Fibroblast of skin of abdomen (primary cell): ENCODE data around the gene HPS6.

Source experiments
- DNase-seq: peaks from one replicate; pipeline ENCODE4 v3.0.0-alpha.2; 2013

Gene HPS6

GRCh38 chr10:102069071-102069470, 3.9 kb downstream of the HPS6 start:
- DNase-seq: no peak

GRCh38 chr10:102072673-102073527, 7.8 kb downstream of the HPS6 start:
- DNase-seq: peak; percentile 66

- no peak for DNase-seq
Observed at GRCh38 chr10:102083541-102083940, 18.4 kb downstream of the HPS6 start.

GRCh38 chr10:102085336-102085735, 20.2 kb downstream of the HPS6 start:
- no peak for DNase-seq

DNA sequence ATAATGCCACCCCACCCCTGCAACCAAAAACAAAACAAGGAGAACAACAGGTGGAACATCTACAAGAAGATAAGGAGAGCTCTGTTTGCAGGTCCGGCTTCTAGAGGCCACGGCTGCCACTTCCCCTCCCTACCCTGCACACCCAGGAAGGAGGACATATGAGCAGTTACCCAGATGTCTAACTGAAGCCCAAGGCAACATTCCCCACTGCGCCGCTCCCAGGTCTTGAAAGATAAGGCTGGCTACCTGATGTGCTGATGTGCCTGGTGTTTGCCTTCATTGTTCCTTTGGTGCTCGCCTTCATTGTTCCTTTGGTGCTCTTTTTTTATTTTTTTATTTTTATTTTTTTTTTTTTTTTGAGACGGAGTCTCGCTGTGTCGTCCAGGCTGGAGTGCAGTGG, 21.0 kb downstream of the HPS6 start:
- no peak for DNase-seq

DNA sequence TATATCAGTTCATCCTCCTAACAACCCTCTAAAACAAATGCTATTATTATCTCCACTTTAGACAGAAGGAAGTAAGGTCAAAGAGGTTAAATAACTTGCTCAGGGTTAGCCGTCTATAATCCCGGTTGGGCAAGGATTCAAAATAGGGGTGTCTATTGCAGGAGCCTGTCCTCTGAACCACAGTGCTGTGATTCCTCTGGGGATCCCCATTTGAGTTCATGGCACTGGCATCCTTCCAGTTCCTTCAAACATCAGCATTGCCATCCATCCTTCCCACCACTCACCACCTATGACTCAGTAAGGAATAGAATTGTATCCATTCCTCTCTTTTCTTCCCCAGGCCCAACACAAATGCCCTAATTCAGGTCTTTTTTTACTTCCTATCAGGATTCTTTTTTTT, 25.6 kb downstream of the HPS6 start:
- DNase-seq: no peak

DNA sequence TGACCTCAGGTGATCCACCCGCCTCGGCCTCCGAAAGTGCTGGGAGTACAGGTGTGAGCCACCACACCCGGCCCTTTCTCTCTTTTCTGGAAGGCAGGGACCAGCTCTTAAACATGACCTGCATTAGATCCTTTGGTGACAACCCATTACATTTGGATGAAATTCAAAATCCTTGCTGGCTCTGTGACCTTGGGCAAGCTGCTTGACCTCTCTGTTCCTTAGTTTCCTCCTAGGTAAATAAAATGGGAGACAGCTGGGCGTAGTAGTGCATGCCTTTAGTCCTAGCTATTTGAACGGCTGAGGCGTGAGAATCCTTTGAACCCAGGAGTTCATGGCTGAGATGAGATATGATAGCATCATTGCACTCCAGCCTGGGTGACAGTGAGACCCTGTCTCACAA, 31.3 kb downstream of the HPS6 start:
- no peak for DNase-seq

DNA sequence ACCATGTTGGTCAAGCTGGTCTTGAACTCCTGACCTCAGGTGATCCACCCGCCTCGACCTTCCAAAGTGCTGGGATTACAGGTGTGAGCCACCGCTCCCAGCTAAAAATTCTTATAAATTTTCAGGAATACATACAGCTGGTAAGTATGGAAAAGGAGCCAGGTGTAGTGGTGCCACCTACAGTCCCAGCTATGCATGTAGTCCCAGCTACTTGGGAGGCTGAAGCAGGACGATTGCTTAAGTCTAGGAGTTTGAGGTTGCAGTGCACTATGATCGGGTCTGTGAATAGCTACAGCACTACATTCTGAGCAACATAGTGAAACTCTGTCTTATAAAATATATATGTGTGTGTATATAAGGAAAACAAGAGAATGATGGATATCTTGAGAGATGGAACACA, 36.0 kb downstream of the HPS6 start:
- DNase-seq: no peak

DNA sequence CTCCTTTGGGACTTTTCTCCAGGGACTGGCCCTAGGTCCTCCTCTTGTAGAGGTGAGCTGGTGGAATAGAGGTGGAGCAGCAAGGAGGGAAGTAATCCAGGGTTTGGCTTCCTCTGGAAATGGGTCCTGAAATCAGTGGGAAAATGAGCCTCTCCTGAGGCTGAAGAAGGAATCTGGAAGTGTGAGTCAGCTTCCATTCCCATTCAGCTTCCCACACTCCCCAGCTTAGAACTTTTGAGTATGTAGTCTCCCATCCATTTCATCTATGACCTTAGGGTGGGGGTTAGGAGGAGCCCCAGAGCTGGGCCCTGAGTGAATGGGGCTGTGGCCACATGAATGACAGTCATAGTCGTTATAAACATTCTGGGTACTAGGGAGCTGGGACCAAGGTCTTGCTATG, 37.3 kb downstream of the HPS6 start:
- DNase-seq: no peak

- DNase-seq: no peak
Observed at GRCh38 chr10:102106998-102107397, 41.8 kb downstream of the HPS6 start.

- DNase-seq: no peak
Observed at GRCh38 chr10:102109166-102110116, 44.3 kb downstream of the HPS6 start.

DNA sequence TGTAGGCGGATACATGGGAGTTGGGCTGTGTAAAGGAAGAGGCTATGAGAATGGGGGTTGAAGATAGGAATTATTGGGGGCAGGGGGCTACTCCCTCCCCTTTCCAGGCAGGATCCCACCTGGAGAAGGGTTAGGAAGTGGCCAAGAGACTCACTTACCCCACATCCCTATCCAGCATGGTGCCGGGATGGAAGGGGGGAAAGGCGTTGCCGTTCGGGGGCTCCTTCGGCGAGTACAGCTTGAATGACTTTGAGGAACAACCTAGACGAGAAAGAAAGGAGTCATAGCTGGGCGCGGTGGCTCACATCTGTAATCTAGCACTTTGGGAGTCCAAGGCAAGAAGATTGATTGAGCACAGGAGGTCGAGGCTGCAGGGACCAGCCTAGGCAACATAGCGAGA, 46.1 kb downstream of the HPS6 start:
- no peak for DNase-seq

DNA sequence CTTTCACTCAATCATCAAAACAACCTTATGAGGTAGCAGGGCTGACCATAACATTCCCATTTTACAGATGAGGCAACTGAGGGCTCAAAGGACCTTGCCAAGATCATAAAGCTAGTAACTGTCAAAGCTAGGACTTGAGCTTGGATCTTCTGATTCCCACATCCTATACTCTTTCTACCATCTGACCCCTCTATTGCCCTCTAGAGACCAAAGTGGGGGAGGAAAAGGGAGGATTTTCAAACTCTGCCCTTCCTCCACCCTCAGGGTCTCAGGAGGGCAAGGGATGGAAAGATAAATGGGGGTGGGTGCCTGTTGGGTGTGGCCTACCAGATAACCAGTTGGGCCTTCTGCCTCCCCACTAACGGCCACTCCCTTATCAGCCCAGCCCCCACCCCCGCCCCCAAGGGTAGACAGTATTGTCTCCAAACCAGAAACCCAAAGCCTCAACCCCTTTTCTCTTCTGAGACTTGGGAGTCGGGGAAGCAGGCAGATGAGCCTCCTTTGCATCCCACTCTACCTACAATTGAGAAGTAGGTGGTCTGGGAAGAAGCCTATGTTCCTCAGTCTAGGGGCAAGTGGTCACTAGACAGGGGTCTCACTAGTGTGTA, 47.2 kb downstream of the HPS6 start:
- no peak for DNase-seq

GRCh38 chr10:102113261-102113955, 48.3 kb downstream of the HPS6 start:
- no peak for DNase-seq

- DNase-seq: no peak
Observed at GRCh38 chr10:102113956-102114857, 49.1 kb downstream of the HPS6 start.

GRCh38 chr10:102114861-102115618, 49.9 kb downstream of the HPS6 start:
- DNase-seq: peak; percentile 84

GRCh38 chr10:102115775-102116174, 50.6 kb downstream of the HPS6 start:
- peak; percentile 38 for DNase-seq

GRCh38 chr10:102116656-102117055, 51.5 kb downstream of the HPS6 start:
- DNase-seq: no peak
